HG03565 (cell line): ENCODE results near the gene ROR2.

Source experiments
- ATAC-seq: cut with Tn5 transposase; IDR thresholded peaks from one replicate; pipeline ENCODE4 v1.9.1; 2021; ENCODE audit warnings: mild to moderate bottlenecking, moderate library complexity; ENCODE audit not compliant: unreplicated experiment

Gene ROR2

DNA sequence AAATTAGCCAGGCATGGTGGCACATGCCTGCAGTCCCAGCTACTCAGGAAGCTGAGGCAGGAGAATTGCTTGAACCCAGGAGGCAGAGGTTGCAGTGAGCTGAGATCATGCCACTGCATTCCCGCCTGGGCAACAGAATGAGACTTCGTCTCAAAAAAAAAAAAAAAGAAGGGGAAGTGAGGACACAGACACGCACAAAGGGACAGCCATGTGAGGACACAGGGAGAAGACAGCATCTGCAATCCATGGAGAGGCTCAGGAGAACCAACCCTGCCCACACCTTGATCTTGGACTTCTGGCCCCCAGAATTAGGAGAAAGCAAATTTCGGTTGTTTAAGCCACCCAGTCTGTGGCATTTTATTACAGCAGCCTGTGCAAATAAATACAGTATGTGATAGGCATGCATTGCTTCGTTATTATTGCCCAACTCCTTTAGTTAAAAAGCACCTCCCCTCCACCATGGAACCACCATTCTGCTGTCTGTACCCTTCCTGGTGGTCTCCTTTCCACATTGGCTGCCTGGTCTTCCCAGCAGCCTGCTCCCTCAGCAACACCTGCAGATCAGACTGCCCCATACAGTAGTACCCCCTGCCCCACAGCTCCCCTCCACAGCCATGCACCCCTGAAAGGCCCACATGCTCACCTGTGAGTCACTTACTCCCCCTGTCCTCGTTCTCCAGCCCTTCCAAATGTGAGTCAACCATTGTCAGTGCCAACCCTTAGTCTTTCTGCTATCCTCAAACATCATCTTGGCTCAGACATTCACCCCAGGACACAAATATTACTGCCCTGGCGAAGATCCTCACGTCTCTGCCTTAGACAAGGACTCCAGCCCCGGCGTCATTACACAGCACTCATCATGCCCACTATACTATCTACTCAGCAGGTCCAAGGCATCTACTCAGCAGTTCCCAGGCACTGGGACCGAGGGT is 128.8 kb downstream of the ROR2 start:
- ATAC-seq, result no peak

DNA sequence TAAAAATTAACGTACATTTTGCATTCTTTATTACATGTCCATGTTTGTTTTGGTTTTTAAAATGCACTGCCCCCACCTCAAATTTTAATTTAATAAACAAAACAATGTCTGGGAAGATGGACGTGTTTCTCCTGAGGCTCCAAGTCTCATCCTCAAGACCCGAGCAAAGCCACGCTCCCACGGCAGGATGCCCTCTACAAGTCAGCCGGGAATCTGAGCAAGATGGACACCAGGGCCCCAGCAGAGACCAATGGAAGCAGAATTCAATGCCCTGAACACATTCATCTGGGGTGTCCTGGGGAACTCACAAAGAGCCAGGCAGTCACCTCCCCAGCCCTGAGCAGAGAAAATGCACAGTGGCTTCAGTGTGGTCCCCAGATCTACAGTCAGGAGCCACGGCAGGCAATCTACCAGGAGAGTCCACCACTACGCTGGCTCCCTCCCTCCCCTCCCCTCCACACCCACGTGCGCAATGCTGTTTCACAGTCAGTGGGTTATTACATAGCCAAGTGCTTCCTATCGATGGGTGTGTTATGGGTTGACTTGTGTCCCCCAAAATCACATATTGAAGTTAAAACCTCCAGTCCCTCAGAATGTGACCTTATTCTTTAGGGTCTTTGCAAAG is 129.8 kb downstream of the ROR2 start:
- no peak for ATAC-seq

DNA sequence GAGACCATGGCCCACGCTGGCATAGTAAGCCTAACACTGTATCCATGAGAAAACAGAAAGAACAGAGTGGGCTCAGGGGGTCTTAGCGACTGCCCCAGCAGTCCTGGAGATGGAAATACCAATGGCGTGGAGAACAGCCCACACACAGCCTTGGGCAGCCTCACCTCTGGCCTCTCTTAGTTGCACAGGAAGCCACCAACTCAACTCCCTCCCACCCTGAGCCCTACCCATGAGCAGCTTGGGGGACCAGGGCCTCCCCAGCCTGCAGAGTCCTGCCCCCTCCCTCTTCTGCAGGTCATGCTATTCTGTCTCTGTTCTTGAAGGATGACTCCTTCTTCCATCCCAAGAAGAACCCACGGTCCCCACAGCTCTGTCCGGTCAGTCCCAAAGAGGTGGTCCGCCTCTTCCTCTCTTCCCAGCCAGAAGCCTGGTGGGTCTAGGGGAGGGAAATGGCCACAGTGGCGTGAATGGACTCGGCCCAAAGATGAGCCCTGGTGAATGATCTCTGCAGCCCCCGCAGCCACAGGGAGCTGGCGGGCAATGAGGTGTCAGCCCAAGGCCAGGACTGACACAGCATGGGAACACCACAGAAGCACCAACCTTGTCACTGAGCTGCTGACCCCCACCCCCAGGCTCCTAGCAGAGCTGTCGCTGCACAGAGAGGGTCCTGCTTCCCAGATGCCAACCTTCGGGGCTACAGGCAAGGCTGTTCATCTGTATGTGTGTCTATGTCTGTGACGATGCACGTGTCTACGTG is 131.2 kb downstream of the ROR2 start:
- ATAC-seq, result no peak

DNA sequence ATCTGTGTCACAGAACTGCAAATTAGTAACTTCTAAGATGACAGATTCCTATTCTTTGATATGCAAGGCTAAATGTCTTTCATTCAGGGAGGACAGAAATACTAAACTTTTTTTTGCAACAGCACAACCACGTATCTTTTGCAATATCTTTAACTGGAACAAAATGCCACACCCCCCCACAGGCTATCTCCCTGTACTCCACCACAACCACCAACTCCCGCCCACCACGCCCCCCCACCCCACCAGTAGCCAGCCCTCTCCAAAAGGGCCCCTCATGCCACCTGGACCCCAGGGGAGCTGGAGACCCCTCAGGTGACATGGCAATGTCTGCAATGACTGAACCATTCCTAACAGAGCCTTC is 131.8 kb downstream of the ROR2 start:
- no peak for ATAC-seq

DNA sequence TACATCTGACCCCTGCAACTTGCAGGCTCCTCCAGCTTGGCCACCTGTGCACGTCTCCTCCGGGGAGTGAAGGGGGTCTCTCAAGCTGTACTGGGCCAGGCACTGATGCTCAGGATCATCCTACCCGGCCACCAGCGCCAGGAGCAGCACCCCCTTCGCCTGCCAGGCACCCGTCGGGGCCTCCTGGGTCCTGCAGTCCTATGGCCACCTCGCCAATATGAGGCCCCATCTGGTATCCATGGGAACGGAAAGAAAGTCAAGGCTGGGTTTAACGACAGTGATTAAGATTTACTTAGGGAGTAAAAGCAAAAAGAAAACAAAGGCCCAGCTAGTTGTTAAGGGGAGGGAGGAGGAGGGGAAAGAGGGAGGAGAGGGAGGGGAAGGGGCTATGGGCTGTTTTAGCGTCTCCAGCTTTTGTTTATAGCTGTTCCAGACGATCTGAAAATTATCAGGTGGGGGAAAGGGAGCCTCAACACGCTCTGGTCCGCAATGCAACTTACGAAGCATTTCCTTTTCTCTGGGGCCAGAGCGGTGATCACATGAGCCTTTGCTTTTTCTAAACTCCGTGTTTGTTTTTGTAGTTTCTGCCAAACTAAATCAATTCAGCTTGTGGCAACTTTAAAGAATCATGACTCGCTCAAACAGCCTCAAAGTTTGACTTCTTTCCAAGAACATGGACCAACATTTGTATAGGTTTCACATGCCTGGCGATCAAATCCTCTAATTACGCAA is 132.4 kb downstream of the ROR2 start:
- ATAC-seq, result no peak

DNA sequence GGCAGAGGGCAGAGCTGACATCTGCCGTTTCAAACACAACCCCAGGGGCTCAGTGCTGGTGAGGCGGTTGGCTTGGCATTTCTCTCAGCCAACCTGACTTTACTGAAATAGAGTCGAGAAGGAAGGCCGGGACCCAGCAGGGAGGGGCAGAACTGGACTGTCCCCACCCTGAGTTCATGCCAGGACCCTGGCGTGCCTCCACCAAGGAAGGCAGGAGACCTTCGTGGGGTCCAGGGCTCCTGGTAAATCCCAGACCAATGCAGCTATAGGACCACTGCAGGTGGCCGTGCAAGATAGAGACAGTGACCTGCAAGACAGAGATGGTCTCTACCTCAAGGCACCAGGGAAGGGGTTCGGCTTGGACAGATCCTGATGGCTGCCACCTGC is 132.9 kb downstream of the ROR2 start:
- ATAC-seq, result no peak

DNA sequence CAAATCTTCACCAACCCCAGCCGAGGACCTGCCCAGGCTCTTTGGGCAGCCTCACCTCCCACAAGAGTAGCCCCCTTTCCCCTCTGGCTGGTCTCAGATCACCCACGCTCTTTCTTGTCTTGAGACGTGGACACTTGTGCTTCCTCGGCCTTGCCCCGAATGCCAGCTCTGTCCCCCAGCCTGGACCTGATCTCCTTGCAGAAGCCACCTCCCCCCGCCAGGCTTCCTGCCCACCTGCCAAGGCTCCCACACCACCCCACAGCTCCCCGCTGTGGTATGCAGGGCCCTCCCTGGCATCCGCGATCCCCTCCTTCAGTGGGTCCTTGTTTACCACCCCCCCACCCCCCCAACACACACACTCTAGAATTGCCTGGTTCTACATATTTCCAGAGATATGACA is 133.7 kb downstream of the ROR2 start:
- no peak for ATAC-seq

DNA sequence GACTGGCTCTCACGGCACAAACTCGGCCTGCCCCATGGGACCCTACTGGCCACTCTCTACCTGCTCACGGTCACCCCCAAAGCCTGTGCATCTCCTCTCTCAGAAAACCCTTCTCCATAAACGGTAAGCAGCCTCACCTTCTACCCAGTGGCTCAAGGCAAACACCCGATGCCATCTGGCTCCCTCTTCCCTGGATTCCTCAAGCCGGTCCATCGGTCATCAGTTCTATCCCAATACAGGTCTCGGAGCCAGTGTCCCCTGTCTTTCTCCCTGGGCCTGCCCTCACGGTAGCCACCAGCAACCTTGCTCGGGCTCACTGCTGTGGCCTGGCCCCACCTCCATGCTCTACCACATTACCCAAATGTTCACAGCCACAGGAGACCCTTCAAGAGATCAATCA is 134.1 kb downstream of the ROR2 start:
- ATAC-seq, result no peak

DNA sequence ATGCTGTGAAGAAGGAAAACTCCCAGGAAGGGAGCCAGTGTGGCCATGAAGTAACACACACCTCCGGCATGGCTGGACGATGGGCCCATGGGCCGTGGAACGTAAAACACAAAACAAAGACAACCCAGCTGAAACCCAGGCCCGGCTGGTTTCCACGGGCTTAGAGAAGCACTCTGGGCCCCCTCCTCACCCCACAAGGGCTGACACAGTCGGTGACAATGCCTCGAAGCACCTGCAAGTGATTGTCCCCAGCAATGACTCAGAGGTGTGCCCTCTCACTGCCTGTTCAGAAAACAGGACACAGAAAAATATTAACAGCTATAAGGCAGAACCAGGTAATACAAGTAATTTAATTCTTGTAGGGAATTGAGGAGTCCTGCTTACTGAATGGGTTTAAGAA is 135.3 kb downstream of the ROR2 start:
- ATAC-seq, result no peak

DNA sequence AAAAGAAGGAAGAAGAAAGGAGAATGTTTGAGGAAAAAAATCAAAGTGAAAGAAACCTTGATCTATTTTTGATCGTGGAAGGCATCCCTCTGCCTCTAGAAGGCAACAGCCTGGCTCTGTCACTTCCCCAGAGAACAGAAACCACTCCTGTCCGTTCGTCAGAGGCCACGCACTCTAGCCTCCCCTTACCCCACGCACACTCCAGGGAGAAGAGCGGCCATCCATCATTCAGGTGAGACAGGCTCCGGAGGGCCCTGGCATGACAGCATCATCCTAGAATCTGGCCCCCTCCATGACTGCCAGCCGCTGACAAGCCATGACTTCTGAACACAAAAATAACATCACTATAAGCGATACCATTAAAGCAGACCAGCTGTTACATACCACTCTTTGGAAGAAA is 135.8 kb downstream of the ROR2 start:
- ATAC-seq, result no peak

DNA sequence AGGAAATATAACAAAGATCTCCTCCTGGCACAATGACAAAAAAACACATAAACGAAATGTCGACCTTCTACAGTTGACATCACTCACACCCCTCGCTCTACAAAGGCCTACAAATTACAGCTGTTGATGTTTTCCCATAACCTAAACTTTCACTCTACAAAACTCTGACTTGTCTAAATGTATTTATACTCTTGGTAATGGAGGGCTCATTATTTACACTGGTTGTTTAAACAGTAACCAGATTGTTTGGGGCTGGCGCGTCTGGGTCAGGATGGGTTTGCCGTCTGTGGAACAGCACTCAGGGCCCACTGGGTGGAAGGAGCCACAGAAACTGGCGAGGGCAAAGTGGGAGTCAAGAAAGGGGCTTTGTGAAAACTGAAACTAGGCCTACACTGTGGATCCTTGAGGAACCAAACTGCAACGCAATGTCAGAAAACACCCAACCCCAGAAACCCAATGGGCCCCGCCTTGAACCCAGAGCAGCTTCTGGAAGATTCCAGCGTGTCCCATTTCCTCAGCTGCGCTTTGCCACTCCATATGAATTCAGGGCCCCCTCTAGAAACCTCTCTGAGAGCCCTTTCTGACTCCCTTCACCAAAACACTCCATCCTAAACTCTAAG is 136.7 kb downstream of the ROR2 start:
- no peak for ATAC-seq

DNA sequence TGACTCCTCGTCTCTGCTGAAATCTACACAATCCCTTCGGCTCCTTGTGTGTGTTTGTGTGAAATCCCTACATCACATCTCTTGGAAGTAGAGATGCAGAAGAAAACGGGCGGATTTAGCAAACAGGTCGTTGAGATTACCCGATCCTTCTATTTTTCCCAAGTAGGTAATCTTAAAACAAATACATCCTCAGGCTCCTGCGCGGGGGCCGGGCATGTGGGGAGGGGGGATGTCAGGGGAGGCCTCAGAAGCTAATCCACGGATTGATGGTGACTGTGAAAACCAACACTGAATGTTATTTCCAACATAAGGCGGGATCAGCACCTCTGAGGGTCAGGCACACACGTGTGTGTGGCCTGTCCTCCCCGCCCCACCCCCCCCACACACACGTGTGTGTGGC is 137.8 kb downstream of the ROR2 start:
- ATAC-seq, result no peak

DNA sequence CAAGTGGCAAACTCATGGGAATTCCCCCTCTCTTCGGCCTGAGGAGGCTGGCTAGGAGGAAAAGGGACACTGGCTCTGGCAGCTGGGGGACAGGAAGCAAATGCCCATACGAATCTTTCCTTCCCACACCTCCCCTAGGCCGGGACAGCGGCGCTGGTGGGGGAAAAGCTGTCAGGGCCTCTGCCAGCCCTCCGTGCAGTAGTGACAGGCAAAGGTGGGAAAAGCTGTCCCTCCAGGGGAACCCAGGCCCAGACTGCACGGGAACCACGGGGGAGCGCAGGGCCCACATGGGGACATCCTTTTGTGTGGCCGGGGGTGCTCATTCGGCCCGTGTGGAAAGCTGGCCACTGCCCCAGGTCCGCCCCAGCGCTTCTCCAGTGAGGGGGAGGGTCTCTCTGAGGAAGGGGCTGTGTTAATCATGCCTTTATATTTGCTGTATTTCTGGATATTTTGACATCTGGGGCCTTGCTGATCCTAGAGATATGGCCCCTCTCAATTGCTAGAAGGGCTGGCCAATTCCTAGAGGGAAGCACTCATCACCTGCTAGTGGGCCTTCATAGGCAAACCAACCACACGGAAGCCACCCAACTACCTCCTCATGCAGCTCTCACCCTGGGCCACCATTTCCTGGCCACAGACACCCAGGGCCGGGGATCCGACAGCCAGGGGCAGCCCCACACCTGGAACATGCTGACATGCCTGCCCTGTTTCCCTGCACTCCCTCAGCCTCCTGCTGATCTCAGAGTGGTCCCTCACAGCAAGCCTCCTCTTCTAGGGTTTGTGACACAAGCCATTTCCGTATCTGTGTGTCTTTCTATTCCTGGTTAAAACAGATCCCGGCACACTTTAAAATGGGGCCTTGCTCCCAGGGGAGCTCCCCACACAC is 138.8 kb downstream of the ROR2 start:
- ATAC-seq, result no peak

DNA sequence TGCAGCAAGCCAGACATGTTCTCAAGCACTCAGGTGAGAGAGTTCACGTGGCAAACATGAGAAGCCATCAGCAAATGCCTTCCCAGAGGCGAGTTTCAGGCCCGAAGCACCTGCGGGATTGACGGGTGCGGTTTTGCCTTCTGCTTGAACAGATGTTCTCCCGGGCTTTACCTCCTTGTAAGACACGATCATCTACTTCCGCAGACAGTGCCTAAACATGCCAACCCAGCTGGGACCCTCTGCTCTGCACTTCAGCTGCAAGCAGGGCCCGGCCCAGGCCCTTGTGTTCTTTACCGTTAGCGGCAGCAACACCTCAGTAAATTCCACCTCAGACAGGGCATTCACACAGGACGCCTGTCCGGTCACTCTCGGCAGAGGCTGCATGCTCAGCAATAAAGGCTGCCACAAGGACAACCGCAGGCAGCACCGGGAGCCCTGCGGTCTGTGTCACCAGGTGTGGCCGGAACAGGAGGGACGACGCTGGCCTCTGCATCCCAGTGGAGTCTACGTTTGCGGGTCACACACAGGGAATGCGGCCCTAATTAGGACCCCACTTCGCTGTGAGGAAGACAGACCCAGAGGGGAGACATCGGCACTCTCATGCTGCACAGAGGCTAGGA is 139.6 kb downstream of the ROR2 start:
- ATAC-seq, result no peak

DNA sequence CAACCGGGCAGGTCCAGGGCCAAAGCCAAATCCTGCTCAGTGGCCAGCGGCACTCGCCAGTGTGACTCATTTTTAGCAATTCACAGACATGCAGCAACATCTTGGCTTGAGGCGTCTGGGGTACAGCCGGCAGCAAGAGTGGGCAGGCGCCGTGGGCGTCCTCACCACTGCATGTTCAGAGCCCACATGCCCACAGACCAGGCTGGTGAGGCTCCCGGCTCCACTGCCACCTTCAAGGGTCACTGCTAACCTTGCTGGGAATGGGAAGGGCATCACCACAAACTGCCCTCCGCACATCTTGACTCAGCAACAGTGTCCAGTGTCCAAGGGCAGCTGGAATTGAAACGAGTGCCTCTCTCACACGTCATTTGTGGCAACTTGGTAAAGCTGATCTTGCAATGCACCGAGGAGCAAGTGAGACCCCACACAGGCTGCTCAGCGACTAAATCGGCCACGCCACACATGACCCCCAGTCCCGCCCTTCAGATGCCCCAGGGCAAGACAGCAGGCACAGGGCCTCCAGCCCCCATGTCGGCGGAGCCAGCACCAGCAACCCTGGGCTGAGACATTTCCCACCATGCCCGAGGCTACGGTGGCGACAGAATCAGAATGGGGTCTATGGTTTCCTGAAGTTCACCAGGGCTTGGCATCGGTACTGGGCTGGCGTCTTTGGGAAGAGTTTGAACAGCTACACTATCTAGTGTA is 140.3 kb downstream of the ROR2 start:
- ATAC-seq, result no peak

DNA sequence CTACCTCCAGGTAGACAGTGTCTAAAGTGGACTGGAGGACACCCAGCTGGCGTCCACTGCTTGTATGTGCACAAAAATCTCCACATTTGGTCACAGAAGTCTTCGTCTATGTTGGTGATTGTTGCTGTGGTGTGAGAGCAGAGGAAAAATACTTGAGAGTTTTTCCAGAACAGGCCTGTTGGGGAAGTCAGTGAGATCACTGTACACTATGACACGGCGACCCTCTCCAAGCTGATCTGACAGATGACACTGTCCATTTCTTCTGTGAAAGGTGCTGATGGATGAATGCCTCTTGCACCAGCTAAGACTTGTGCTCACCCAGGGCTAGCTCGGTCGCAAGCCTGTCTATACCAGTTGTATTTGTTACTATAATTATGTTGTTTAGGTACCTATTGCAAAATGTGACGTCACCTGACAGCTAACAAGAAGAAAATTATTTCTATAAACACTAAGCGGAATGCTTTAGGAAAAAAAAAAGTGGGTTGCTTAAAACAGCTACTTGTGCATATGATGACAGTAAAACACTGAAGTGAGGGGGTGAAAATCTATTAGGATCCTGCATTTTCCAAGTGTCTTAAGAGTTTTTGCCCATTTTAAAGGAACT is 142.3 kb downstream of the ROR2 start:
- no peak for ATAC-seq

DNA sequence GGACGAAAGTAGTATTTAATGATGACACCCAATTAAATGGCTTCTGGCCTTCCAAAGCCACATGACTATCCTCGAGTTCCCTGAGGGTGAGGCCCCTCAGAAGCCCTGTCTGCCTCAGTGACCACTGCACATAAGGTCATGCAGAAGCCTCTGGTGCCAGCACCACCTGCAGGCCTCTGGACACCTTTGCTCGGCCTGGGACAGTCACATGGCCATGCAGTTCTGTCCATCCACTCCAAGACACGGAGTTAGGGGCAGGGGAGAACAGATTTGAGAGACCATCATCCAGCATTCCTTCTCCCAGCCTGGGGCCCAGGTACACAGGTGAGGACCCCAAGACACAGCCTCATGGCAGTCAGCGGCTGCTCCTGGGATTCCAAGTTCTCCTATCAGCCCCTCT is 145.0 kb downstream of the ROR2 start:
- ATAC-seq, result no peak
